ENCODE results near the gene PTPRS.
"Not testable (repeated sequence)": the region's sequence is repeated elsewhere in the genome, so short reads cannot be mapped to it uniquely, and the experiment has no call there.

Gene PTPRS

GRCh38 chr19:5331790-5332189 lies 8.8 kb downstream of the PTPRS start:
- DNase-seq: no peak

DNA sequence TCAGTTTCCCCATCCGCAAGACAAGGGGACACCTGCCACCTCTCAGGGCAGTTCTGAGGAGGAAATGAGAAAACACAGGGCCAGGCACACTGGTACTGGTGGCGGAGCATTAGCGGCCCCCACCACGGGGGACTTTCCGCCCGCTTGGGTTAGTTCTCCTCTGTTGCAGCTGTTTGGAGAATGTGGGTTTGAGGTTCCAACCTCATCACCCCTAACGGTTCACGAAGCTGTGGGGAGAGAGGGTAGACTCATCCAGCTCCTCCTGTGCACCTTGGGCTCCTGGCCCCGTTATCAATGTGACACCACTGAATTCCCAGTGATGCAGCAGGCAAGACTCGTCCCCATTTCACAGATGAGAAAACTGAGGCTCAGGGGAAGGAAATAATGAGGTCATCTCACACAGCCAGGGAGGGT lies 10.3 kb downstream of the PTPRS start:
- DNase-seq: no peak

GRCh38 chr19:5329141-5329540 lies 11.5 kb downstream of the PTPRS start:
- DNase-seq: no peak

- not testable (repeated sequence) for DNase-seq
Observed at GRCh38 chr19:5328407-5328806, 12.2 kb downstream of the PTPRS start.

DNA sequence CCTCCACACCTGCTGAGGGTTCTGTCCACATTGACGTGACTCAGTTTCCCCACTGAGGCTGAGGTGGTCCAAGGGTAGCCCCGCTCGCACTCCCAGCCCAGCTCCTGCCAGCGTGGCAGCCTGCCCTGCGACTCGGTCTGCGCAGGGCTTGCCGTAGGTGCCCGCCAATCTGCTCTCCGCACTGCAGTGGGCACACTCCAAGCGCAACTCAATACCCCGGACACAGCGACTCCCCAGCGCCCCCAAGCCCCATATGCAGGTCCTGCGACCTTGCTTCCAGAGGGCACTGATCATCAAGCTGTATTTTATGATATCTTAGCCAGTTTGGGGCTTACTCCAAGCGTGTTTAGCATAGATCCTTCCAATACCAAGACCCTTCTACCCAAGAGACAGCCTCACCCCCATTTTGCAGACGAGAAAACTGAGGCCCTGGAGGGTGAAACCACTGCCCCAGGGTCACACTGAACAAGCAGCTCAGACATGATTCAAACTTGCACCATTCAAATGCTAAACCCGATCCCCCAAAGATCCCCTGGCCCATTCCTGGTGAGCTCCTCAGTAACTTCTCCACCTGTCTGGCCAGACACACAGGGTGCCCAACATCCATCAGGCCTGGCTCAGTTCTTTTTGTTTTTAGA lies 13.5 kb downstream of the PTPRS start:
- no peak for DNase-seq

GRCh38 chr19:5326545-5326944 lies 14.1 kb downstream of the PTPRS start:
- DNase-seq: no peak

DNA sequence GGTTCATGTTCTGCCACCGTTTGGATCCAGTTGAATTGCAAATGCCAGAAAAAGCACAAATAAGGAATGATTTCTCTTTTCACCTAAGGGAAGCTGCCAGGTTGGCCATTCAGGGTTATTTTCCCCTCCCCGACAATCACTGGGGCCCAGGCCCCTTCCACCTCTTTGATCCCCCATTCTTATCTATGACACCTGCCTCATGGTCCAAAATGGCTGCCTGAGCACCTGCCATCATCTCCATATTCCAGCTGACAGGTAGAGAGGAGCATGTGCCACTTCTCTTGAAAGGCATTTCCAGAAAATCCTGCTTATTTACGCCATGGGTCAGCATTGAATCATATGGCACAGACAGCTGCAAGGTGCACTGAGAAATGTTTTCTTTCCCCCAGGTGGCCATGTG lies 15.7 kb downstream of the PTPRS start:
- no peak for DNase-seq

DNA sequence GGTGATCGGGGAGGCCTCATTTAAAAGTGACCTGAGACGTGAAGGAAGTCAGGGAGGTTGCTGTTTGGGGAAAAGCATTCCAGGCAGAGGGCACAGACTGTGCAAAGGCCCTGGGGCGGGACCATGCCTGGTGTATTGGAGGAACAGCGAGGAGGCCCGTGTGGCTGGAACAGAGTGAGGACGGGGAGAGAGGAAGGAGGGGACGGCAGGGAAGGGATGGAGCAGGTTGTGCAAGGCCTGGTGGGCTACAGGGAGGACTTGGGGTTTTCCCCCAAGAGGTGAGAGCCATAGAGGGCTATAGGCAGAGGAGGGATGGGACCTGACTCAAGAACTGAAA lies 17.2 kb downstream of the PTPRS start:
- no peak for DNase-seq

GRCh38 chr19:5321851-5322681 lies 18.5 kb downstream of the PTPRS start:
- no peak for DNase-seq

DNA sequence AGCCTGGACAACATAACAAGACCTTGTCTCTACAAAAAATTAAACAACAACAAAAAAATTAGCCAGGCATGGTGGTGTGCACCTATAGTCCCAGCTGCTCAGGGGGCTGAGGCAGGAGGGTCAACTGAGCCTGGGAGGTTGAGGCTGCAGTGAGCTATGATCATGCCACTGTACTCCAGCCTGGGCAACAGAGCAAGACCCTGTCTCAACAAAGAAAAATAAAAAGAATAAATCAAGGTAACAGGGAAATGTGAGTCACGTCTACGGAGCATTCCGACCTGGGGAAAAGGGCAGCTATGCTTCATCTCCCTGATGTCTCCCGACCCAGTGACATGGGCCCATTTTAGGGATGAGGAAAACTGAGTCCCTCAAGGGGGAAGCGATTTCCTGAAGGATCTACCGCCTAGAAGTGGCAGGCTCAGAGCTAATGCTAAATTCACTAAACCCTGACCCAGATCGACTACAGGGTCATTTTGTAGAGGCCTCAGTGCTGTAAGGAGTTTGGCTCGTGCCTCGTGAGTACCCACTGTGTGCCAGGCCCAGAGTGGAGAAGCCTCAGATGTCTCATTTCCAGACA lies 19.5 kb downstream of the PTPRS start:
- DNase-seq: no peak

GRCh38 chr19:5319516-5319915 lies 21.1 kb downstream of the PTPRS start:
- DNase-seq: no peak

DNA sequence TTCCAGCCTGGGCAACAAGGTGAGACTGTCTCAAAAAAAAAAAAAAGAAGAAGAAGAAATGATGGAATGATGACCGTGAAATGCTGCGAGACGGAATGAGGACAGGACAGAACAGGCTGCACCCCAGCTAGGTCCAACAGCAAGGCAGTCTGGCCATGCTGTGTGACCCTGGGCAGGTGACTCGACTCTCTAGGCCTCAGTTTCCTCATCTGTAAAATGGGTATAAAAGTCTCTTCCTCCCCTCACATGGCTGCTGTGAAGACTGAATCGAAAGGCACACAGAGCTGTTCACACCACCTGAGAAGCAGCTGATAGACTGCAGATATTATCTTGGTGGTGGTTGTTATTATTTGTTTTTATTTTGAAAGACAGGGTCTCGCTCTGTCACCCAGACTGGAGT lies 22.3 kb downstream of the PTPRS start:
- no peak for DNase-seq

GRCh38 chr19:5317321-5317720 lies 23.3 kb downstream of the PTPRS start:
- DNase-seq: no peak

DNA sequence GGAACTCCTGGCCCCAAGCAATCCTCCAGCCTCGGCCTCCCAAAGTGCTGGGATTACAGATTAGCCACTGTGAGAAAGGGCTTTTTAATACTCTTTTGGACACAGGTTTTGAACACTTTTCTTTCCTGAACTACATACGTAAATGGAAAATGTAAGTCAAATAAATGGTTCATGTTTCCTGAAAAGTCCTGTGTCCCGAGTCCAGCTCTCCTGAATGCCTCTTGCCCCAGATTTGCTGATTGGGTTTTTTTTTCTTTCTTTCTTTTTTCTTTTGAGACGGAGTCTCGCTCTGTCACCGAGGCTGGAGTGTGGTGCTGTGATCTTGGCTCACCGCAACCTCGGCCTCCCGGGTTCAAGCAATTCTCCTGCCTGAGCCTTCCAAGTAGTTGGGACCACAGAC lies 24.5 kb downstream of the PTPRS start:
- no peak for DNase-seq

- no peak for DNase-seq
Observed at GRCh38 chr19:5314907-5315298, 25.7 kb downstream of the PTPRS start.

GRCh38 chr19:5314012-5314906 lies 26.4 kb downstream of the PTPRS start:
- DNase-seq: no peak

- no peak for DNase-seq
Observed at GRCh38 chr19:5313307-5313706, 27.3 kb downstream of the PTPRS start.

DNA sequence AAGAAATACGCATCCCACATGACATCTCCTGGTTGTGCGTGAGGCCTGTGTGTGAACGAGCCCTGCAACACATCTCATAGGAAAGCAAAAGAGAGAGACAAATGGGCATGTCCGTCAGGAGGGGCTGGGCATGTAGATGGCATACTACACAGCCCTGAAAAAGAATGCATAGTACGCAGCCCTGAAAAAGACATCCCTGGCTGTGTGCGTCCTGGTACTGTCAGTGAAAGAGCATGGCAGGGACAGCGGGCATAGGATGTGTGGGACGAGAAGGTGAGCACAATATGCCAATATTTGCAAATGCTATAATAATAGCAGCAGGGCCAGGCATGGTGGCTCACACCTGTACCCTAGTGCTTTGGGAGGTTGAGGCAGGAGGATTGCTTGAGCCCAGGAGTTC lies 28.6 kb downstream of the PTPRS start:
- no peak for DNase-seq

GRCh38 chr19:5309438-5310204 lies 31.0 kb downstream of the PTPRS start:
- DNase-seq: no peak

GRCh38 chr19:5308451-5309437 lies 31.9 kb downstream of the PTPRS start:
- peak; percentile 80 for DNase-seq

DNA sequence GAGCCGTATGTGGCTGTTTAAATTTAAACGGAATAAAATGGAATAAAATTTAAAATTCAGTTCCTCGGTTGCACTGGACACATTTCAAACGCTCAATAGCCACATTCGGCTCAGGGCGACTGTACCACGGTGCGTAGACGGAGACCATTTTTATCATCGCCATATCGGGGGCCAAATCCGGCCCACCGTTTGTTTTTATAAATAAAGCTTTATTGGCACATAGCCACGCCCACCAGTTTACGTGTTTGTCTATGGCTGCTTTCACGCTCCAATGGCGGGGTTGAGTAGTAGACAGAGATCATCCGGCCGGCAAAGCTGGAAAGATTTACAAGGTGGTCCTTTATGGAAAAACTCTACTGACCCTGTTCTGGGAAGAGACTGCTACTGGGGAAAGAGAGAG lies 33.0 kb downstream of the PTPRS start:
- no peak for DNase-seq

Data from right forelimb (tissue), 1 donor.